SKM-1 treated with dmso at 0.1 percent for 144 hours (cell line): ENCODE measurements around the gene TBX19.

Experiments used
- DNase-seq: peaks from one replicate; lab custom pipeline; 2025; ENCODE audit not compliant: unreplicated experiment; lab: John Stamatoyannopoulos, UW

Gene TBX19

DNA sequence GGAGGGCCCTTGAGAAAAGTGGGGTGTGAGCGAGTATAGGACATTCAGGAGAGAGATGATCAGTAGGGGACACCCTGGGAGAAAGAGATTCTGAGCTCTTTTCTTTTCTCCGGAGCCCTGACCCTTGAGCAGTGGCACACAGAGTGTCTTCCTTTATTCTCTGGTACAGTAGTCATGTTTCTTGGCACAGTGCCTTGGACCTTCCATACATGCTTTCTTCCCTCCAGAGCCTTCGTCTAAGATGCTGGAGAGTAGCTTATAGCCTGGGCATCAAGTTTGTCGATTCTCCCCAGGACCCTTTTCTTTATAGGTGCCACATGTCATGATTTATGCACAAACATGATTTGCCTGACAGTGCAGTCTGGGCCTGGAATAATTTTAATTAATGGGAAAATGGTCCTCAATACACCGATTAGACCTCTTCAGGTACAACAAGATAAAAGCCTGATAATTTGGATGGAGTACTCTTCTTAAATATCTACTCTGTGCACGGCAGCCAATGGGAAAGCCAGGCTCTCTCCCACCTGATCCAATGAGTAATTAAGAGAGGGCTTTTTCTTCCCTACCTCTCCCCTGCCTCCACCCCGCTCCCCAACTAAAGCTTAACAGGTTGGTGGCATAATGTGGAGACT is at the start of gene TBX19:
TSS of gene TBX19 (plus strand) at position 582 of the 632 bp plus-strand sequence. CDS start 214 bp downstream, outside the sequence.
- no peak for DNase-seq

DNA sequence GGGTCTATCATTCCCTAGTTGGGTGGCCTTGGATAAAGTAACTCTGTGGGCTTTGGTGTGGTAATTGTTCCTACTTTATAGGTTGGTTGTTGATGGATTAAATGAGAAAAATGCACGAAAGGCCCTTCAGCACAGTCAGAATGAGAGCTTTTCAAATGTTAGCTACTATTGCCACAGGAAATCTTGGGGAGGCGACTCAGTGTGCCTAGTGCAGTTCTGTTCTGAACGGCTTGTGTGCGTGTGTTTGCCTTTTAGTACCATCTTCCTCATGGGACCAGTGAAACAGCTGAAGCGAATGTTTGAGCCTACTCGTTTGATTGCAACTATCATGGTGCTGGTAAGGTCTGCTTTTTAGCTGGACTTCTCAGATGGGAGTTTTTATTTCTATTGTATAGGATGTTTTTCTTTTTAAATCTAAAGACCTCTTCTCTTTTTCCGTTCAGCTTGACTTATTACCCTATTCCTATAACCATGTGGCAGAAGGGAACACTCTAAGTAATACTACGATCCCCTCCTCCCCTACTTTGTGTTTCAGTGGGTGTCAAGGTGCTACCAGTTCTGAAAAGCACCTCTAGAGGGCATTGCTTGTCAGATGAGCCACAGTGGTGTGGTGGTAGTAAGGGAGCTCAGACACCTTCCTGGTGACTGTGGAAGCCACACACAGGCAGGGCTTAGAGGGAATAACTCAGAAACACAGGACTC is 45.7 kb upstream of the TBX19 start:
- DNase-seq, result peak; percentile 64

DNA sequence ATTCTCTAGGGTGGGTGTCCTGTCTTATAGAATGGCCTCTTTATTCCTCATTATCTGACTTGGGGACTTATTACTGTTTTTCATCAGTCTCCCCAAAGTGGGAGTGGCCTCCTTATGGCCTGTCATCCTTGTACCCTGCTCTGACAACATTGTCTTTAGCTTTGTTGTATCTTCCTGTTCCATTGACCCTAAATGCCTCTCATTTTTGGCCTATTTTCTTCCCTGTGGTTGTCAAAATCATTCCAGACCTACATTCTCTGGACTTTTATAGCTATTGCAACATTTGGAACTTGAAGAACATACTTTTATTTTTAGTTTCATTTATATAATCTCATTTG is 45.2 kb upstream of the TBX19 start:
- no peak for DNase-seq

GRCh38 chr1:168235937-168236336 is 44.7 kb upstream of the TBX19 start:
- no peak for DNase-seq

GRCh38 chr1:168236836-168237611 is 43.7 kb upstream of the TBX19 start:
- DNase-seq, result no peak

- no peak for DNase-seq
Measured at GRCh38 chr1:168243198-168243597, 37.5 kb upstream of the TBX19 start.

DNA sequence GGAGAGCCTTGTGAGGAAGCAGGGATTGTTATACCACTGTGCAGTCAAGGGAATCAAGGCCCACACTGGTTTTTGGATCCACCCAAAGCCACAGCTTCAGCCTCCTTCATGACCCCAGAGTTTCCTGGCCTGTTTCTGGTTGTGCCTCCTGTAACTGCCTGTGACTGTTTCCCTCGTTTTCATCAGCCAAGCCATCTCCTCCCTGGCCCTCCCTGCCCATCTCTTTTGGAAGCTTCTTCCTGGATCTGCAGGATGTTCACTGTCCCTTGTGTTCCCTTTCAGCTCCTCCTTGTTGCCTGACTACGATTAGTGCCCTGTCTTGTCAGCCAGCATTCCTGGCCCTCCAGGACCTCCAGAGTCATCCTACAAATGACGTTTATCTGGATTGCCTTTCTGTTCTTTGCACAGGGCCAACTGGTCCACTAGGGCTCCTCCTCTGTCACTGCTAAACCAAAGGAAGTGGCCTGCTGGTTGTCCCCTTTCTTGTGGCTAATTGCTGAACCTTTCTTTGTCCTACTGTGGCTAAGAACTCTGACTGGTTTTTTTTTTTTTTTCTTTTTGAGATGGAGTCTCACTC is 37.0 kb upstream of the TBX19 start:
- DNase-seq, result no peak

GRCh38 chr1:168245042-168245441 is 35.6 kb upstream of the TBX19 start:
- no peak for DNase-seq

- no peak for DNase-seq
Measured at GRCh38 chr1:168246506-168246905, 34.2 kb upstream of the TBX19 start.

DNA sequence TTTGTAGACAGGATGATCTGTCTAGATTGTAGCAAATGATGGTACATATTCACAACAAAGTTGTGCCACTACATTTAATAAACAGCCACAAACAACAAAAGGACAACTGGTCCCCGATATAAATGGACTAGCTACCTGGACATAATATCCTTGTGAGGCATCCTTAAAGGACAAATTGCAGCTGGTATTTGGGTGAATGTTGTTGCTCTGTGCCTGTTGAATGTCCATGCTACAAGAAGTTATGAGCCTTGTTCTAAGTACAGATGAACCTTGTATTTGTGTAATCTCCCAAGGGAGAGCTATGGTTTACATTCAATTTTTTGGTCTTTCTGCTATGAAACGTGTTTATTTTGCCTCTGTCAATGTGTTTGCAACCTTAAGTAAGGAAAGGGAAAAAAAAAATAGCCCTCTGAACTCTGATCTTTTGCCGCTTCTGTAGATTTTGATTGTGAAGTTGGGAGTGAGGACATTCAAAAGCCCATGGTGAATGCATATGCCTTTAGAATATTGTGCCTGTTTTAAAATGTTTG is 28.4 kb upstream of the TBX19 start:
- no peak for DNase-seq

DNA sequence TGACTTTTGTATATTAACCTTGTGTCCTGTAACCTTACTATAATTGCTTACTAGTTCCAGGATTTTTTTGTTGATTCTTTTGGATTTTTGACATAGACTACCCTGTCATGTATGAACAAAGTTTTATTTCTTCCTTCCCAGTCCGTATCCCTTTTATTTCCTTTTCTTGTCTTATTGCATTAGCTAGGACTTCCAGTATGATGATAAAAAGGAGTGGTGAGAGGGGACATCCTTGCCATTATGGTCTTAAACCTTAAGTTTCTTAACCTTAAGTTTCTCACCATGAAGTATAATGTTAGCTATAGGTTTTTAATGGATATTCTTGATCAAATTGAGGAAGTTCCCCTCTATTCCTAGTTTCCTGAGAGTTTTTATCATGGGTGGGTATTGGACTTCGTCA is 24.5 kb upstream of the TBX19 start:
- no peak for DNase-seq

GRCh38 chr1:168257397-168257796 is 23.3 kb upstream of the TBX19 start:
- DNase-seq, result no peak

GRCh38 chr1:168259567-168259966 is 21.1 kb upstream of the TBX19 start:
- no peak for DNase-seq

- no peak for DNase-seq
Measured at GRCh38 chr1:168260393-168260792, 20.3 kb upstream of the TBX19 start.

- no peak for DNase-seq
Measured at GRCh38 chr1:168261390-168261789, 19.3 kb upstream of the TBX19 start.

- DNase-seq, result no peak
Measured at GRCh38 chr1:168263130-168263529, 17.5 kb upstream of the TBX19 start.

- DNase-seq, result no peak
Measured at GRCh38 chr1:168264296-168264695, 16.4 kb upstream of the TBX19 start.

GRCh38 chr1:168265596-168265995 is 15.1 kb upstream of the TBX19 start:
- DNase-seq, result no peak

- no peak for DNase-seq
Measured at GRCh38 chr1:168266644-168267186, 14.0 kb upstream of the TBX19 start.

GRCh38 chr1:168271636-168272035 is 9.0 kb upstream of the TBX19 start:
- no peak for DNase-seq

DNA sequence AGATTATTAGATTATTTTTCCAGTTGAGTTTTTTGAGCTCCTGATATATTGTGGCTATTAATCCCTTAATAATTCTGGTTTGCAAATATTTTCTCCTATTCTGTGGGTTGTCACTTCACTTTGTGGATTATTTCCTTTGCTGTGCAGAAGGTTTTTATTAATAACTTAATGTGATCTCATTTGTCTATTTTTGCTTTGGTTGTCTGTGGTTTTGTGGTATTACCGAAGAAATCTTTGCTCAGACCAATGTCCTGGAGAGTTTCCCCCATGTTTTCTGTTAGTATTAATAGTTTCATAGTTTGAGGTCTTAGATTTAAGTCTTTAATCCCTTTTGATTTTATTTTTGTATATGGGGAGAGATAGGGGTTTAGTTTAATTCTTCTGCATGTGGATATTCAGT is 7.1 kb upstream of the TBX19 start:
- no peak for DNase-seq
